H9 (cell line): ENCODE data around the gene PLAU. TPM values are rescaled to one million over a fixed set of nuclear protein-coding genes. Genes with fewer than 3 reads are reported as not detected.

Source experiments
- DNase-seq: peaks from one replicate; pipeline ENCODE4 v3.0.0-alpha.2; 2017
- H2AFZ ChIP-seq: one replicate; pipeline ENCODE4 v1.6.1; 2013; ENCODE audit warnings: mild to moderate bottlenecking, low read length, control low read depth, moderate library complexity
- H2AK5ac ChIP-seq: 2 replicates; pipeline ENCODE4 v1.6.1; 2013; ENCODE audit warnings: low read length, control low read depth, mixed read lengths; ENCODE audit not compliant: insufficient read length
- H2BK120ac ChIP-seq: one replicate; pipeline ENCODE4 v1.6.1; 2013; ENCODE audit warnings: low read depth, mild to moderate bottlenecking, low read length, control low read depth, inconsistent platforms; ENCODE audit not compliant: poor library complexity, severe bottlenecking
- H2BK12ac ChIP-seq: 2 replicates; pipeline ENCODE4 v1.6.1; 2013; ENCODE audit warnings: low read length, control low read depth, mixed read lengths, low read depth; ENCODE audit not compliant: insufficient read length
- H2BK15ac ChIP-seq: 2 replicates; pipeline ENCODE4 v1.6.1; 2013; ENCODE audit warnings: low read depth, low read length, control low read depth
- H2BK20ac ChIP-seq: one replicate; pipeline ENCODE4 v1.6.1; 2013; ENCODE audit warnings: low read depth, mild to moderate bottlenecking, low read length, control low read depth, inconsistent platforms; ENCODE audit not compliant: poor library complexity, severe bottlenecking
- H2BK5ac ChIP-seq: 2 replicates; pipeline ENCODE4 v1.6.1; 2013; ENCODE audit warnings: low read length, control low read depth, mixed read lengths; ENCODE audit not compliant: insufficient read length
- H3K14ac ChIP-seq: 2 replicates; pipeline ENCODE4 v1.6.1; 2013; ENCODE audit warnings: low read length, control low read depth; ENCODE audit not compliant: insufficient read depth
- H3K18ac ChIP-seq: 2 replicates; pipeline ENCODE4 v1.6.1; 2013; ENCODE audit warnings: low read depth, mild to moderate bottlenecking, mixed read lengths, low read length, control low read depth; ENCODE audit not compliant: insufficient read length
- H3K23ac ChIP-seq: 2 replicates; pipeline ENCODE4 v1.6.1; 2013; ENCODE audit warnings: low read length, control low read depth, mixed read lengths, low read depth; ENCODE audit not compliant: insufficient read length
- H3K23me2 ChIP-seq: 2 replicates; pipeline ENCODE4 v1.6.1; 2013; ENCODE audit warnings: low read depth, mild to moderate bottlenecking, mixed read lengths, low read length, control low read depth; ENCODE audit not compliant: insufficient read length, poor library complexity, severe bottlenecking
- H3K27ac ChIP-seq: 2 replicates; pipeline ENCODE4 v1.5.1; 2013; ENCODE audit warnings: low read length, control low read depth, mixed read lengths, low read depth; ENCODE audit not compliant: insufficient read length
- H3K27me3 ChIP-seq: 2 replicates; pipeline ENCODE4 v1.6.1; 2013; ENCODE audit warnings: low read length, control low read depth, inconsistent platforms; ENCODE audit not compliant: insufficient read depth
- H3K4ac ChIP-seq: 2 replicates; pipeline ENCODE4 v1.6.1; 2013; ENCODE audit warnings: low read depth, mild to moderate bottlenecking, control low read depth, inconsistent platforms, low read length, moderate library complexity
- H3K4me1 ChIP-seq: 2 replicates; pipeline ENCODE4 v1.6.1; 2013; ENCODE audit warnings: low read length, control low read depth, inconsistent platforms; ENCODE audit not compliant: insufficient read depth
- H3K4me2 ChIP-seq: 2 replicates; pipeline ENCODE4 v1.6.1; 2013; ENCODE audit warnings: low read length, control low read depth, mixed read lengths; ENCODE audit not compliant: insufficient read length, insufficient read depth
- H3K56ac ChIP-seq: 2 replicates; pipeline ENCODE4 v1.6.1; 2013; ENCODE audit warnings: low read depth, mild to moderate bottlenecking, mixed read lengths, low read length, control low read depth; ENCODE audit not compliant: insufficient read length
- H3K79me1 ChIP-seq: 2 replicates; pipeline ENCODE4 v1.6.1; 2013; ENCODE audit warnings: low read depth, mild to moderate bottlenecking, moderate library complexity, low read length, control low read depth, inconsistent platforms; ENCODE audit not compliant: insufficient read depth, poor library complexity, severe bottlenecking
- H3K79me2 ChIP-seq: 2 replicates; pipeline ENCODE4 v1.6.1; 2013; ENCODE audit warnings: low read length, control low read depth, inconsistent platforms; ENCODE audit not compliant: insufficient read depth
- H3K9ac ChIP-seq: 2 replicates; pipeline ENCODE4 v1.6.1; 2013; ENCODE audit warnings: low read length, control low read depth, mixed read lengths; ENCODE audit not compliant: insufficient read length; ENCODE audit errors: extremely low read depth
- H3K9me3 ChIP-seq: one replicate; pipeline ENCODE4 v1.6.1; 2013; ENCODE audit warnings: low read depth, low read length, inconsistent platforms; ENCODE audit not compliant: control insufficient read depth
- H3T11ph ChIP-seq: one replicate; pipeline ENCODE4 v1.6.1; 2013; ENCODE audit warnings: mild to moderate bottlenecking, low read length, control low read depth, inconsistent platforms
- H4K20me1 ChIP-seq: one replicate; pipeline ENCODE4 v1.6.1; 2013; ENCODE audit not compliant: control insufficient read depth, insufficient read length, insufficient read depth
- H4K5ac ChIP-seq: 2 replicates; pipeline ENCODE4 v1.6.1; 2013; ENCODE audit warnings: low read depth, mild to moderate bottlenecking, mixed read lengths, low read length, control low read depth; ENCODE audit not compliant: insufficient read length
- H4K8ac ChIP-seq: replicated peaks from 2 replicates; pipeline ENCODE4 v1.6.1; 2013; ENCODE audit warnings: low read length, control low read depth, mixed read lengths, low read depth; ENCODE audit not compliant: insufficient read length
- H4K91ac ChIP-seq: 2 replicates; pipeline ENCODE4 v1.6.1; 2013; ENCODE audit warnings: low read depth, mild to moderate bottlenecking, moderate library complexity, mixed read lengths, low read length, control low read depth; ENCODE audit not compliant: insufficient read length
- H3K27ac Mint-ChIP-seq, 3 experiments: 2 replicates in 2 of 3; 3 replicates in 1 of 3; pipeline ENCODE4 v1.8.0; 2020 to 2021; ENCODE audit warnings: mixed read lengths in 3 of 3, mild to moderate bottlenecking in 1 of 3, moderate library complexity in 1 of 3
- H3K27me3 Mint-ChIP-seq: 2 replicates; pipeline ENCODE4 v1.8.0; 2021; ENCODE audit warnings: low read depth, mild to moderate bottlenecking, moderate library complexity, mixed read lengths
- H3K36me3 Mint-ChIP-seq, 3 experiments: 2 replicates in 2 of 3; 3 replicates in 1 of 3; pipeline ENCODE4 v1.8.0; 2020 to 2021; ENCODE audit warnings: low read depth in 3 of 3, mixed read lengths in 3 of 3; ENCODE audit not compliant: insufficient read depth in 1 of 3
- H3K4me1 Mint-ChIP-seq, 2 experiments: 2 replicates each; pipeline ENCODE4 v1.8.0; 2020; ENCODE audit warnings: mixed read lengths in 2 of 2
- H3K4me3 Mint-ChIP-seq, 2 experiments: 2 replicates in 1 of 2; 3 replicates in 1 of 2; pipeline ENCODE4 v1.8.0; 2020 to 2021; ENCODE audit warnings: mild to moderate bottlenecking in 2 of 2, mixed read lengths in 2 of 2, moderate library complexity in 1 of 2
- H3K9me3 Mint-ChIP-seq, 2 experiments: 2 replicates in 1 of 2; 3 replicates in 1 of 2; pipeline ENCODE4 v1.8.0; 2020; ENCODE audit warnings: mild to moderate bottlenecking in 2 of 2, mixed read lengths in 2 of 2, moderate library complexity in 1 of 2
- CTCF ChIP-seq: fragments of 200-600 bp; sonication (generic); conservative IDR thresholded peaks from 3 replicates; pipeline ENCODE4 v1.8.0; 2021; ENCODE audit warnings: antibody characterized with exemption, mild to moderate bottlenecking
- WGBS: extraction: QIAGEN DNeasy Blood & Tissue Kit; methylation state at CpG from one replicate; pipeline ENCODE4 v1.1.7; 2013; ENCODE audit warnings: missing lambda C conversion rate, low lambda C conversion rate, mixed read lengths; ENCODE audit not compliant: insufficient read length; ENCODE audit errors: extremely low coverage; 5-methylcytosine and 5-hydroxymethylcytosine counted together
- total RNA-seq: library from RNA; stranded (reverse); gene quantifications from 2 replicates; pipeline ENCODE4 v1.2.1, GENCODE V29; 2021

The PLAU gene
- total RNA-seq, 1 experiment from 2014 or later: 15.0 TPM

DNA sequence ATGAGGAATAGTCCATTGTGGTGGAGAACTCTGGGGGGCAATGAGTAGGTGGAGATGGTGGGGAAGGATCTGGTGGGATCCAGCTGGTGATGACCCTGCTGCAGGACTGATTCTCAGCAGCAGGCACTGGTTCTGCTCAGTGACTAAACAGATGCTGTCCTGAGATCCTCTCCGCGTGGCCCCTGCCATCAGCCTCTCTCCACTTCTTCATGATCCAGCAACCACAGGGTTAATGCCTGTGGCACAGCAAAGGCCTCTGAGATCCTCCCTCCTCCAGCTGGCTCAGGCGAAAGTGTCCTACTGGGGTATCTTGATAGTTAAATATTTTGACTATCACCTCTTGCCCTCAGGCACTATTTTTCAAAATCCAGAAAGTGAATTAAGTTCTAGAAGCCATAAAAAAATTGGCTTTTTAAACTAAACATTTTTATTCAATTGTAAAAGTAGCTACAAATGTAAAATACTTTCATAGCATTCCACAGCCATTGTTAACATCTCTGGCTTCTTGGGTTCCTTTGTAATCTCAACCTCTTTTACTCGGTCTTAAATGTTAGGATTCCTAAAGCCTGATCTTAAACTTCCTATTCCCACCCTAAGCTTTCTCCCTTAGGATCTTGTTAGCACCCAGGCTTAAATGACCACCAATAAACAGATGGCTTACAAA is 13.1 kb downstream of the PLAU start:
- Histone ChIP-seq H3K18ac (no peak overlapping the region), H2BK20ac (no peak overlapping the region), H2AFZ (no peak overlapping the region), H3K27me3 (no peaks in the 10 kb centered on the region), H3K9ac (no peak overlapping the region), H2BK120ac (no peak overlapping the region), H2BK12ac (no peak overlapping the region), H4K91ac (no peak overlapping the region), H2AK5ac (no peak overlapping the region), H3K79me1 (no peaks in the 10 kb centered on the region), H3K23me2 (no peaks in the 10 kb centered on the region), H3K23ac (no peak overlapping the region), H3K14ac (no peak overlapping the region; the same call in 1 of the 2 replicates), H3K4me2 (no peak overlapping the region), H2BK15ac (no peak overlapping the region), H3K27ac (no peak overlapping the region), H4K20me1 (no peaks in the 10 kb centered on the region), H3K4me1 (peaks cover 5% of the 10 kb centered on the region; the same call in 1 of the 2 replicates), H3K79me2 (no peaks in the 10 kb centered on the region), H4K8ac (no peak overlapping the region), H3K56ac (no peak overlapping the region), H3K9me3 (no peaks in the 10 kb centered on the region), H3T11ph (no peak overlapping the region), H3K4ac (no peak overlapping the region), H2BK5ac (no peak overlapping the region), H4K5ac (no peak overlapping the region)
- DNase-seq: no peak
- TF ChIP-seq CTCF: no peak
- Mint-ChIP-seq H3K4me1 (peaks cover 27 to 32% of the 10 kb centered on the region in 2 experiments), H3K36me3 (no peaks in the 10 kb centered on the region), H3K27ac (peak overlapping the region; percentile 11 to 50 (median 12); a peak in 2 of 7 replicates), H3K9me3 (peaks cover 0 to 2% of the 10 kb centered on the region in 2 experiments; a peak in 3 of 5 replicates), H3K4me3 (peak overlapping the region in 1 of 2 experiments; percentile 25; a peak in 1 of 5 replicates), H3K27me3 (no peaks in the 10 kb centered on the region; the same call in 1 of the 2 replicates)
- no CpG with 5 or more reads among the region's 4 CpGs for WGBS
